Smooth muscle cell (in vitro differentiated cells): ENCODE data around the gene FRMD5. TPM values are rescaled to one million over a fixed set of nuclear protein-coding genes. Genes with fewer than 3 reads are reported as not detected.
A peak's percentile ranks its signal among the peaks of the same experiment; 100 is the strongest.

Experiments used
- DNase-seq: peaks from one replicate; lab custom pipeline; 2025; ENCODE audit not compliant: unreplicated experiment; lab: John Stamatoyannopoulos, UW
- H2AFZ ChIP-seq: fragments of 200-600 bp; sonication (generic); 2 replicates; pipeline ENCODE4 v1.6.0; 2016; ENCODE audit warnings: antibody characterized with exemption, low read depth, mild to moderate bottlenecking
- H3F3A ChIP-seq: fragments of 200-600 bp; sonication (generic); 2 replicates; pipeline ENCODE4 v1.6.0; 2017; ENCODE audit warnings: antibody characterized with exemption, low read depth
- H3K27ac ChIP-seq: fragments of 200-600 bp; sonication (generic); 2 replicates; pipeline ENCODE4 v1.5.1; 2016; ENCODE audit warnings: low read depth, mild to moderate bottlenecking
- H3K27me3 ChIP-seq: fragments of 200-600 bp; sonication (generic); 2 replicates; pipeline ENCODE4 v1.6.1; 2016; ENCODE audit warnings: low read depth, mild to moderate bottlenecking
- H3K36me3 ChIP-seq: fragments of 200-600 bp; sonication (generic); 2 replicates; pipeline ENCODE4 v1.5.1; 2016; ENCODE audit warnings: low read depth
- H3K4me1 ChIP-seq: fragments of 200-600 bp; sonication (generic); 2 replicates; pipeline ENCODE4 v1.5.1; 2016; ENCODE audit warnings: low read depth
- H3K4me2 ChIP-seq: fragments of 200-600 bp; sonication (generic); 2 replicates; pipeline ENCODE4 v1.6.0; 2016; ENCODE audit warnings: mild to moderate bottlenecking
- H3K4me3 ChIP-seq: fragments of 200-600 bp; sonication (generic); 2 replicates; pipeline ENCODE4 v1.5.1; 2016; ENCODE audit warnings: mild to moderate bottlenecking
- H3K79me2 ChIP-seq: fragments of 200-600 bp; sonication (generic); 2 replicates; pipeline ENCODE4 v1.6.0; 2016; ENCODE audit warnings: low read depth, mild to moderate bottlenecking
- H3K9ac ChIP-seq: fragments of 200-600 bp; sonication (generic); 2 replicates; pipeline ENCODE4 v1.6.0; 2016; ENCODE audit warnings: low read depth
- H3K9me3 ChIP-seq: fragments of 200-600 bp; sonication (generic); replicated peaks from 2 replicates; pipeline ENCODE4 v1.5.1; 2016; ENCODE audit warnings: low read depth
- H4K20me1 ChIP-seq: fragments of 200-600 bp; sonication (generic); 2 replicates; pipeline ENCODE4 v1.6.0; 2016; ENCODE audit warnings: low read depth
- CTCF ChIP-seq: fragments of 200-600 bp; sonication (generic); IDR thresholded peaks from 2 replicates; pipeline ENCODE4 v1.5.1; 2017; ENCODE audit warnings: borderline replicate concordance, mild to moderate bottlenecking, antibody characterized with exemption; ENCODE audit not compliant: insufficient read depth, poor library complexity, severe bottlenecking
- WGBS: methylation state at CpG from one replicate; pipeline ENCODE4 v1.1.7; 2016; ENCODE audit warnings: low lambda C conversion rate; 5-methylcytosine and 5-hydroxymethylcytosine counted together
- polyA plus RNA-seq: library from polyadenylated mRNA; unstranded; fragments of >200 nt; fragmentation: Nextera tagmentation; extraction: Ambion mirVana; gene quantifications from 2 replicates; pipeline ENCODE4 v1.2.1, GENCODE V29; 2016
- total RNA-seq: library from RNA; depleted of rRNA; stranded (reverse); fragments of >200 nt; gene quantifications from 2 replicates; pipeline ENCODE4 v1.2.3, GENCODE V29; 2014

FRMD5 gene
- total and polyA plus RNA-seq, 2 experiments from 2014 or later, result 0.46 to 7.2 TPM

DNA sequence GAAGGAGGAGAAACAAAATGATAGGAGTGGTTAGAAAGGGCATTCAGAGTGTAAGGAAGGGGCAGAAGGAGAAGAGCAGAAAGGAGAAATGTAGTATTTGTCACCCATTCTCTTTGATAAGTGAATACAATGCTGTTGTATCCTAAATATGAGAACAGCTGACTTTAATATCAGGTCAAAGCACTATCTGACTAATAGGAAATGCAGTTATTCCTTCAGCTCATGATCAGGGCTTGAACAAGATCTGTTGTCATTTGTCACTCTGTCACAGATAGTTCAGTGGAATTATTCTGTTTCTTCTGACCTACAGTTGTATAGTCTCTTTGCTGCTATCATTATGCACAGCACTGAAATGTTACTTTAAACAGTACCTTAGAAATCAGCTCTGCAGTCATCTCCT, 149.4 kb downstream of the FRMD5 start:
- H4K20me1 ChIP-seq, result no peaks in the 10 kb centered on the region
- no peak overlapping the region for H3K4me3 ChIP-seq
- no peak for TF ChIP-seq CTCF
- no peaks in the 10 kb centered on the region for H3K79me2 ChIP-seq
- DNase-seq, result no peak
- no peak overlapping the region for H3K27ac ChIP-seq
- H3K36me3 ChIP-seq, result no peaks in the 10 kb centered on the region
- no peaks in the 10 kb centered on the region for H3K4me1 ChIP-seq
- H3K4me2 ChIP-seq, result no peak overlapping the region
- H2AFZ ChIP-seq, result no peak overlapping the region
- no peaks in the 10 kb centered on the region for H3F3A ChIP-seq
- H3K9ac ChIP-seq, result no peak overlapping the region
- H3K9me3 ChIP-seq, result no peaks in the 10 kb centered on the region
- no peaks in the 10 kb centered on the region for H3K27me3 ChIP-seq

- Histone ChIP-seq H3K27me3 (no peaks in the 10 kb centered on the region), H2AFZ (no peak overlapping the region), H3K79me2 (no peaks in the 10 kb centered on the region), H3K9ac (no peak overlapping the region), H3F3A (no peaks in the 10 kb centered on the region), H3K4me3 (no peak overlapping the region), H3K4me1 (no peaks in the 10 kb centered on the region), H3K27ac (no peak overlapping the region), H3K36me3 (no peaks in the 10 kb centered on the region), H4K20me1 (no peaks in the 10 kb centered on the region), H3K4me2 (no peak overlapping the region), H3K9me3 (no peaks in the 10 kb centered on the region)
- 76% methylated on average over 3 of the region's 3 CpGs for WGBS
- no peak for DNase-seq
- no peak for TF ChIP-seq CTCF
Observed at GRCh38 chr15:44045217-44045616, 149.9 kb downstream of the FRMD5 start.

DNA sequence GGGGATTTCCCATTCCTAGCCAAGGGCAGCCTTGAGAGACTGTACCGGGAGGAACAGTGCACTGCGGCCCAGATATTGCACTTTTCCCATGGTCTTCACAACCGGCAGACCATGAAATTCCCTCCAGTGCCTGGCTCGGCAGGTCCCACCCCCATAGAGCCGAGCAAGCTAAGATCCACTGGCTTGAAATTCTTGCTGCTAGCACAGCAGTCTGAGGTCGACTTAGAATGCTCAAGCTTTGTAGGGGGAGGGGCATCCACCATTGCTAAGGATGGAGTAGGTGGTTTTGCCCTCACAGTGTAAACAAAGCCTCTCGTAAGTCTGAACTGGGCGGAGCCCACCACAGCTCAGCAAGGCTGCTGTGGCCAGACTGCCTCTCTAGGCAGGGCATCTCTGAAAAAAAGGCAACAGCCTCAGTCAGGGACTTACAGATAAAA, 156.3 kb downstream of the FRMD5 start:
- Histone ChIP-seq H3K4me1 (peaks cover 11% of the 10 kb centered on the region), H3K4me3 (peak overlapping the region; percentile 22), H3F3A (no peaks in the 10 kb centered on the region), H3K27ac (peak overlapping the region; percentile 12), H3K79me2 (no peaks in the 10 kb centered on the region), H3K4me2 (peak overlapping the region; percentile 58), H3K27me3 (no peaks in the 10 kb centered on the region), H4K20me1 (no peaks in the 10 kb centered on the region), H3K9me3 (no peaks in the 10 kb centered on the region), H2AFZ (peak overlapping the region; percentile 27), H3K9ac (no peak overlapping the region), H3K36me3 (no peaks in the 10 kb centered on the region)
- no peak for TF ChIP-seq CTCF
- DNase-seq, result no peak
- WGBS, result 24% methylated on average over 8 of the region's 8 CpGs
